Upper lobe of left lung (tissue), 6 donors: ENCODE results near the gene CMTM2. TPM values are rescaled to one million over a fixed set of nuclear protein-coding genes. Genes with fewer than 3 reads are reported as not detected.

Source experiments
- ATAC-seq, 2 donors: fragments of 200-7000 bp; cut with Tn5 transposase; one replicate each; pipeline ENCODE4 v1.9.1; 2022; ENCODE audit warnings: mild to moderate bottlenecking in 2 of 2, moderate library complexity in 2 of 2; ENCODE audit not compliant: low FRiP score in 2 of 2
- DNase-seq, 2 donors: peaks; one replicate each; pipeline ENCODE4 v3.0.0-alpha.2; 2019 to 2020
- H3K27ac ChIP-seq, 4 donors: fragments of 200-600 bp; sonication (generic); one replicate each; pipeline ENCODE4 v1.5.1; 2016 to 2019
- H3K27me3 ChIP-seq, 4 donors: fragments of 200-600 bp; sonication (generic); one replicate each; pipeline ENCODE4 v1.5.1; 2017 to 2019
- H3K36me3 ChIP-seq, 4 donors: fragments of 200-600 bp; sonication (generic); one replicate each; pipeline ENCODE4 v1.5.1; 2016 to 2019
- H3K4me1 ChIP-seq, 4 donors: fragments of 200-600 bp; sonication (generic); one replicate each; pipeline ENCODE4 v1.5.1; 2018 to 2019
- H3K4me3 ChIP-seq, 4 donors: fragments of 200-600 bp; sonication (generic); one replicate each; pipeline ENCODE4 v1.5.1; 2017 to 2019; ENCODE audit warnings: mild to moderate bottlenecking in 2 of 4, moderate library complexity in 1 of 4
- H3K9me3 ChIP-seq, 4 donors: fragments of 200-600 bp; sonication (generic); one replicate each; pipeline ENCODE4 v1.5.1; 2018 to 2019
- EP300 ChIP-seq, 4 donors: sonication (generic); formaldehyde crosslinking; IDR thresholded peaks; one replicate each; pipeline ENCODE4 v1.5.1; 2017; ENCODE audit warnings: antibody characterized with exemption in 4 of 4, control low read depth in 2 of 4
- POLR2A ChIP-seq, 4 donors: fragments of 450-650 bp; IDR thresholded peaks; one replicate each; pipeline ENCODE4 v1.5.1; 2016 to 2017; ENCODE audit warnings: antibody characterized with exemption in 4 of 4, mild to moderate bottlenecking in 2 of 4
- POLR2AphosphoS5 ChIP-seq, 2 donors: sonication (generic); formaldehyde crosslinking; IDR thresholded peaks; one replicate each; pipeline ENCODE4 v1.5.1; 2017; ENCODE audit warnings: antibody characterized with exemption in 2 of 2
- WGBS, 2 donors: methylation state at CpG; one replicate each; pipeline ENCODE4 v1.1.5; 2017 to 2018; 5-methylcytosine and 5-hydroxymethylcytosine counted together
- total RNA-seq, 6 donors: library from RNA; depleted of rRNA in 4 of 6; stranded (reverse); fragments of >200 nt in 4 of 6; gene quantifications; one replicate each; pipeline versions ENCODE4 v1.1.0 to v1.2.1, GENCODE V29; 2016 to 2021
- TF ChIP-seq, protein P1 (sequence below), 6 experiments: fragments of 450-650 bp in 4 of 6; fragments of 200-600 bp in 2 of 6; sonication (generic) in 2 of 6; IDR thresholded peaks; one replicate each; pipeline ENCODE4 v1.5.1; 2016 to 2019; ENCODE audit warnings: antibody characterized with exemption in 6 of 6
- donor health status: DM: no; HTN: no; CAD: no; lungs with moderate emphysema.
- donor health status: DM: no; HTN: yes; CAD: no; lungs with severe emphysema.

CMTM2 gene
- total RNA-seq, 6 donors from 2014 or later = 0.55 to 4.4 (median 3.4) TPM; not detected in 2

DNA sequence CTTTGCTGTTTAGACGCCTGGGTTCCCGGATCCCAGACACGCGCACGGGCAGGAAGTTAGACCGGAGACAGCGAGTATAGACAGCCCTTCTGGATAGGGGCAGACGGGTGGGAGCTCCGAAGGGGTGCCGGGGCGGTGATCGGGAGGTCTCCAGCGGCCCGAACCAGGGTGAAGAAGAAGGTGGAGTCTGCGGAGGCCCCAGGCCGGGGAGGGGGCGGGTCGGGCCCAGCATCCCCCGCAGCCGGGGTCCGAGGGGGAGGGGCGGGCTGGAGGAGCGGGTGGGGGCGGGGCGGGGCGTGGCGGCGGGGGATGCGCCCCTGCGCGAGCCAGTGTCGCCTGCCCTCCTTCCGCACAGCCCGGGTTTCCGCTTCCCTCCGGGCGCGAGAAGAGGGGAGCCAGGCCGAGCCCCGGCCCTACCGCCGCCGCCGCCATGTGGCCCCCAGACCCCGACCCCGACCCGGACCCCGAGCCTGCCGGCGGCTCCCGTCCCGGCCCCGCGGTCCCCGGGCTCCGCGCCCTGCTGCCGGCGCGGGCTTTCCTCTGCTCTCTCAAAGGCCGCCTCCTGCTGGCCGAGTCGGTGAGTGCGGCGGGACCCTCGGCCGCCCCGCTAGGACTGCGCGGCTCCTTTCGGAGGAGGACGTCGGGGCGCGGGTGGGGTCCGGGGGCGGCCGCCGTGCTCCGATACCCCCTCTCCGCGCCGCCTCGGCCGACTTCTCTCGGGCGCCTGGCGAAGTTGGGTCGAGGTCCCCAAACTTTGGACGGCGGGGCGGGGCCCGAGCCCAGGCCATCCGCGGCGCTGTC is 25.3 kb downstream of the CMTM2 start, which contains the start of gene CMTM3:
Gene CMTM3 (plus strand): TSS at position 329 of the 801 bp plus-strand sequence. CDS start 102 bp downstream, at position 431.
- Histone ChIP-seq H3K27me3 (no peaks in the 10 kb centered on the region), H3K4me1 (peaks cover 26 to 47% (median 39%) of the 10 kb centered on the region in 4 donors), H3K9me3 (no peaks in the 10 kb centered on the region), H3K27ac (peak within 1 kb of the TSS; percentile 93 to 97 (median 95)), H3K36me3 (peaks cover 0 to 16% (median 6%) of the 10 kb centered on the region in 4 donors), H3K4me3 (peak within 1 kb of the TSS; percentile 72 to 83 (median 77))
- DNase-seq = peak; percentile 56 to 95
- peak; percentile 35 to 88 for ATAC-seq
- TF ChIP-seq, protein P1, sequence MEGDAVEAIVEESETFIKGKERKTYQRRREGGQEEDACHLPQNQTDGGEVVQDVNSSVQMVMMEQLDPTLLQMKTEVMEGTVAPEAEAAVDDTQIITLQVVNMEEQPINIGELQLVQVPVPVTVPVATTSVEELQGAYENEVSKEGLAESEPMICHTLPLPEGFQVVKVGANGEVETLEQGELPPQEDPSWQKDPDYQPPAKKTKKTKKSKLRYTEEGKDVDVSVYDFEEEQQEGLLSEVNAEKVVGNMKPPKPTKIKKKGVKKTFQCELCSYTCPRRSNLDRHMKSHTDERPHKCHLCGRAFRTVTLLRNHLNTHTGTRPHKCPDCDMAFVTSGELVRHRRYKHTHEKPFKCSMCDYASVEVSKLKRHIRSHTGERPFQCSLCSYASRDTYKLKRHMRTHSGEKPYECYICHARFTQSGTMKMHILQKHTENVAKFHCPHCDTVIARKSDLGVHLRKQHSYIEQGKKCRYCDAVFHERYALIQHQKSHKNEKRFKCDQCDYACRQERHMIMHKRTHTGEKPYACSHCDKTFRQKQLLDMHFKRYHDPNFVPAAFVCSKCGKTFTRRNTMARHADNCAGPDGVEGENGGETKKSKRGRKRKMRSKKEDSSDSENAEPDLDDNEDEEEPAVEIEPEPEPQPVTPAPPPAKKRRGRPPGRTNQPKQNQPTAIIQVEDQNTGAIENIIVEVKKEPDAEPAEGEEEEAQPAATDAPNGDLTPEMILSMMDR (IDR thresholded peaks at IDR 0.05) = peak; percentile 79 to 92 (median 89)
- no peak for TF ChIP-seq EP300 (IDR thresholded peaks at IDR 0.05)
- WGBS, 2 donors = 0 to 1% methylated on average over 3 to 41 of the region's 96 CpGs

DNA sequence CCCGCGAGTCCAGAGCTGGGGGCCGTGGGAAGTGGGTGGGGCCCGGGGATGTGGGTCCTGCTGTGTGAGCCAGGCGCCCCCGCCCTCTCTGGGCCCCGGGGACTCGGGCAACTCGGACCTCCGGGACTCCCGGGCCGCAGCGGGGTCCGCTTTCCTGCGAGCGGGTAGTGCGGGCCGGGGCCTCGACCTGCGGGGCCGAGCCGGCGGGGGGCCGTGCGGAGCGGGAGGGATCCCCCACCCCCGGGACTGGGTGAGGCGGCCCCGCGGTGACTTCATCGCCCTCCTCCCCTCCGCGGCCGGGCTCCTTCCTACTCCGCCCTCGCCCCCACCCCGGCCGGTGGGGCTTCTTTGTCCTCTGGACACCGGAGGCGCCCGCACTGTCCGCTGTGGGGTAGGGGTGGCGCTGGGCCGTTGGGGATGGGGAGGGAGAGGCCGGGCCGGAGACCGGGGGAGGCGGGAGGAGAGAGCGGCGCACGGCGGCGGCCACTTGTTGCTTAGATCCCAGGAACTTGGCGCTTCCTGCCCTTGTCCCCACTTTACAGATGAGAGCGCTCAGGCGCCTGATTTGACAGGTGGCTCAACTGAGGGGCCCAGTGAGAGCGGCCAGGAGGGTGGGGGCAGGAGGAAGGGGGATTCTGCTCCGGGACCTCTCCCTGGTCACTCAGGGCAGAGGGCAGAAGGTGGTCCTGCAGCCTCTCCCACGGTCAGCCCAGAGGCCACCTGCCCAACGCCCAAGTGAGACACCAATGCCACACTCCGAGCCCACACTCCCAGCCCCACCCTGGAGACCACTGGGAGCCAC is 26.1 kb downstream of the CMTM2 start:
- H3K27me3 ChIP-seq = no peaks in the 10 kb centered on the region
- peak overlapping the region; percentile 93 to 97 (median 95) for H3K27ac ChIP-seq
- WGBS, 2 donors = 2 to 6% methylated on average over 7 to 38 of the region's 61 CpGs
- no peaks in the 10 kb centered on the region for H3K9me3 ChIP-seq
- ATAC-seq = peak; percentile 29 to 75
- peak in 1 of 2 donors; percentile 48 for DNase-seq
- H3K4me3 ChIP-seq = peak overlapping the region; percentile 72 to 83 (median 77)
- peaks cover 0 to 24% (median 13%) of the 10 kb centered on the region in 4 donors for H3K36me3 ChIP-seq
- TF ChIP-seq EP300 (IDR thresholded peaks at IDR 0.05) (no peak), POLR2A (IDR thresholded peaks at IDR 0.05) (peak in 2 of 4 donors; percentile 19 to 31), POLR2AphosphoS5 (IDR thresholded peaks at IDR 0.05) (peak in 1 of 2 donors; percentile 41)
- TF ChIP-seq, protein P1 (IDR thresholded peaks at IDR 0.05) = no peak
- H3K4me1 ChIP-seq = peaks cover 26 to 47% (median 39%) of the 10 kb centered on the region in 4 donors

DNA sequence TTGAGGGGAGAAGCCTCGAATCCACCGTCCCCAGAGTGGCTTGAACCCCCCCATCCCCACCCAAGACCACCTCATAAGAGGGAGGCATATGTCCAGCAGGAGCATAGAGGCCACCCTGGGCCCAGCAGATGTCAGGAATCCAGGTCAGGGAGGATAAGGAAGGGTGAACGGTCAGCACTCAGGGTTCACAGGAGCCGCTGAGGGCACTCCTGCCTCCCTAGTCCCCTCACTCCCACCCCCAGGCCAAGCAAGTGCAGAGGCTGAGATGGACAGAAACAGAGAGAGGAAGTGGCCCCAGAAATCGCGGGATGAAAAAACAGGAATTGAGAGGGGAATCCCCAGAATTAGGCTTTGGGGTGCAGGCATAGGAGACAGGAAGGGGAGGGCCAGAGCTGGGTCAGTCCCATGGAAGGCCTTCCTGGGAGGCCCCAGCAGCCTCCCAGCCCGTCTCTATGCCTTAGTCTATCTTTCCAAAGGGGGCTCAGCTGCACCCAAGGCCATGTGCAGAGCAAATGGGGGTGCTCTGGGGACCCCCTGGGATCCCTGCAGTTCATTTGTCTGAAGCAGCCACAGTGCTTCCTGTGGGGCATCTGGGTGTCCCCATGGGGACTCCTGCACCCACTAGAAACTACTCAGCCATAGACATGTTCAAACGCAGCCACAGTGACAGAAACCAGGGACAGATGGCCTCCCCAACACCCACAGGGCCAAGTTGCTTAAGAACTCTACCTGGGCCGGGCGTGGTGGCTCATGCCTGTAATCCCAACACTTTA is 26.9 kb downstream of the CMTM2 start:
- Histone ChIP-seq H3K4me3 (peak overlapping the region in 3 of 4 donors; percentile 77 to 83 (median 77)), H3K27me3 (no peaks in the 10 kb centered on the region), H3K27ac (peak overlapping the region; percentile 93 to 97 (median 95)), H3K4me1 (peaks cover 26 to 47% (median 39%) of the 10 kb centered on the region in 4 donors), H3K9me3 (no peaks in the 10 kb centered on the region), H3K36me3 (peaks cover 0 to 31% (median 20%) of the 10 kb centered on the region in 4 donors)
- TF ChIP-seq EP300 (IDR thresholded peaks at IDR 0.05) (no peak), POLR2AphosphoS5 (IDR thresholded peaks at IDR 0.05) (no peak), POLR2A (IDR thresholded peaks at IDR 0.05) (no peak)
- TF ChIP-seq, protein P1 (IDR thresholded peaks at IDR 0.05) = no peak
- DNase-seq = no peak
- 51 to 54% methylated on average over 6 to 8 of the region's 10 CpGs for WGBS, 2 donors
- ATAC-seq = no peak
